ENCODE data around the gene GRAMD4.

The GRAMD4 gene

GRCh38 chr22:46687460-46687859 is 67.3 kb downstream of the GRAMD4 start:
- H3K27ac ChIP-seq (ENCODE audit: low read length): no peak overlapping the region
- peaks cover 28 to 35% of the 10 kb centered on the region in 2 donors for H3K36me3 ChIP-seq (ENCODE audit: control insufficient read depth in 2 of 2, insufficient read depth in 2 of 2, low read length in 2 of 2)
- H3K9ac ChIP-seq (ENCODE audit: low read length in 2 of 2): no peak overlapping the region
- H3K27me3 ChIP-seq (ENCODE audit: control insufficient read depth in 1 of 2, insufficient read depth in 2 of 2, low read length in 2 of 2): no peaks in the 10 kb centered on the region
- peaks cover 2% of the 10 kb centered on the region for H3K4me1 ChIP-seq (ENCODE audit: control insufficient read depth, insufficient read depth, low read length)
- H3K4me3 ChIP-seq (ENCODE audit: low read length in 2 of 2): no peak overlapping the region
- no peaks in the 10 kb centered on the region for H3K9me3 ChIP-seq (ENCODE audit: control insufficient read depth in 2 of 2, low read length in 2 of 2)

- no peak overlapping the region for H3K27ac ChIP-seq (ENCODE audit: low read length)
Observed at GRCh38 chr22:46688949-46689348, 68.8 kb downstream of the GRAMD4 start.

GRCh38 chr22:46690146-46690545 is 70.0 kb downstream of the GRAMD4 start:
- H3K4me1 ChIP-seq (ENCODE audit: control insufficient read depth, insufficient read depth, low read length): peaks cover 2% of the 10 kb centered on the region
- H3K36me3 ChIP-seq (ENCODE audit: control insufficient read depth in 2 of 2, insufficient read depth in 2 of 2, low read length in 2 of 2): peaks cover 46 to 55% of the 10 kb centered on the region in 2 donors
- H3K4me3 ChIP-seq (ENCODE audit: low read length in 2 of 2): no peak overlapping the region
- H3K9me3 ChIP-seq (ENCODE audit: control insufficient read depth in 2 of 2, low read length in 2 of 2): no peaks in the 10 kb centered on the region
- H3K27me3 ChIP-seq (ENCODE audit: control insufficient read depth in 1 of 2, insufficient read depth in 2 of 2, low read length in 2 of 2): no peaks in the 10 kb centered on the region
- H3K9ac ChIP-seq (ENCODE audit: low read length in 2 of 2): no peak overlapping the region
- H3K27ac ChIP-seq (ENCODE audit: low read length): no peak overlapping the region

More at GRCh38 chr22:46688949-46689348, 68.8 kb downstream of the GRAMD4 start:
- Histone ChIP-seq H3K9me3 (ENCODE audit: control insufficient read depth in 2 of 2, low read length in 2 of 2) (no peaks in the 10 kb centered on the region), H3K27me3 (ENCODE audit: control insufficient read depth in 1 of 2, insufficient read depth in 2 of 2, low read length in 2 of 2) (no peaks in the 10 kb centered on the region), H3K4me3 (ENCODE audit: low read length in 2 of 2) (no peak overlapping the region), H3K4me1 (ENCODE audit: control insufficient read depth, insufficient read depth, low read length) (peaks cover 2% of the 10 kb centered on the region), H3K36me3 (ENCODE audit: control insufficient read depth in 2 of 2, insufficient read depth in 2 of 2, low read length in 2 of 2) (peaks cover 38 to 45% of the 10 kb centered on the region in 2 donors), H3K9ac (ENCODE audit: low read length in 2 of 2) (no peak overlapping the region)

- H3K9ac ChIP-seq (ENCODE audit: low read length in 2 of 2): no peak overlapping the region
- H3K27ac ChIP-seq (ENCODE audit: low read length): no peak overlapping the region
- H3K4me3 ChIP-seq (ENCODE audit: low read length in 2 of 2): no peak overlapping the region
- H3K27me3 ChIP-seq (ENCODE audit: control insufficient read depth in 1 of 2, insufficient read depth in 2 of 2, low read length in 2 of 2): no peaks in the 10 kb centered on the region
- peaks cover 2% of the 10 kb centered on the region for H3K4me1 ChIP-seq (ENCODE audit: control insufficient read depth, insufficient read depth, low read length)
- no peaks in the 10 kb centered on the region for H3K9me3 ChIP-seq (ENCODE audit: control insufficient read depth in 2 of 2, low read length in 2 of 2)
- H3K36me3 ChIP-seq (ENCODE audit: control insufficient read depth in 2 of 2, insufficient read depth in 2 of 2, low read length in 2 of 2): peaks cover 51 to 56% of the 10 kb centered on the region in 2 donors
Observed at GRCh38 chr22:46691571-46691970, 71.4 kb downstream of the GRAMD4 start.

- H3K9me3 ChIP-seq (ENCODE audit: control insufficient read depth in 2 of 2, low read length in 2 of 2): no peaks in the 10 kb centered on the region
- no peaks in the 10 kb centered on the region for H3K27me3 ChIP-seq (ENCODE audit: control insufficient read depth in 1 of 2, insufficient read depth in 2 of 2, low read length in 2 of 2)
- peaks cover 54 to 64% of the 10 kb centered on the region in 2 donors for H3K36me3 ChIP-seq (ENCODE audit: control insufficient read depth in 2 of 2, insufficient read depth in 2 of 2, low read length in 2 of 2)
- H3K27ac ChIP-seq (ENCODE audit: low read length): no peak overlapping the region
- no peaks in the 10 kb centered on the region for H3K4me1 ChIP-seq (ENCODE audit: control insufficient read depth, insufficient read depth, low read length)
- no peak overlapping the region for H3K4me3 ChIP-seq (ENCODE audit: low read length in 2 of 2)
- no peak overlapping the region for H3K9ac ChIP-seq (ENCODE audit: low read length in 2 of 2)
Observed at GRCh38 chr22:46693634-46694415, 73.6 kb downstream of the GRAMD4 start.

GRCh38 chr22:46694416-46695170 is 74.4 kb downstream of the GRAMD4 start:
- H3K9me3 ChIP-seq (ENCODE audit: control insufficient read depth in 2 of 2, low read length in 2 of 2): no peaks in the 10 kb centered on the region
- no peaks in the 10 kb centered on the region for H3K4me1 ChIP-seq (ENCODE audit: control insufficient read depth, insufficient read depth, low read length)
- H3K9ac ChIP-seq (ENCODE audit: low read length in 2 of 2): no peak overlapping the region
- H3K4me3 ChIP-seq (ENCODE audit: low read length in 2 of 2): no peak overlapping the region
- no peak overlapping the region for H3K27ac ChIP-seq (ENCODE audit: low read length)
- peaks cover 61 to 69% of the 10 kb centered on the region in 2 donors for H3K36me3 ChIP-seq (ENCODE audit: control insufficient read depth in 2 of 2, insufficient read depth in 2 of 2, low read length in 2 of 2)
- H3K27me3 ChIP-seq (ENCODE audit: control insufficient read depth in 1 of 2, insufficient read depth in 2 of 2, low read length in 2 of 2): no peaks in the 10 kb centered on the region

GRCh38 chr22:46695346-46696228 is 75.4 kb downstream of the GRAMD4 start:
- H3K36me3 ChIP-seq (ENCODE audit: control insufficient read depth in 2 of 2, insufficient read depth in 2 of 2, low read length in 2 of 2): peaks cover 60 to 66% of the 10 kb centered on the region in 2 donors

GRCh38 chr22:46696229-46696518 is 76.0 kb downstream of the GRAMD4 start:
- Histone ChIP-seq H3K4me3 (ENCODE audit: low read length in 2 of 2) (no peak overlapping the region), H3K36me3 (ENCODE audit: control insufficient read depth in 2 of 2, insufficient read depth in 2 of 2, low read length in 2 of 2) (peaks cover 59 to 66% of the 10 kb centered on the region in 2 donors), H3K27me3 (ENCODE audit: control insufficient read depth in 1 of 2, insufficient read depth in 2 of 2, low read length in 2 of 2) (no peaks in the 10 kb centered on the region), H3K4me1 (ENCODE audit: control insufficient read depth, insufficient read depth, low read length) (no peaks in the 10 kb centered on the region), H3K27ac (ENCODE audit: low read length) (no peak overlapping the region), H3K9ac (ENCODE audit: low read length in 2 of 2) (no peak overlapping the region), H3K9me3 (ENCODE audit: control insufficient read depth in 2 of 2, low read length in 2 of 2) (no peaks in the 10 kb centered on the region)

More at GRCh38 chr22:46695346-46696228, 75.4 kb downstream of the GRAMD4 start:
- no peaks in the 10 kb centered on the region for H3K9me3 ChIP-seq (ENCODE audit: control insufficient read depth in 2 of 2, low read length in 2 of 2)
- no peaks in the 10 kb centered on the region for H3K4me1 ChIP-seq (ENCODE audit: control insufficient read depth, insufficient read depth, low read length)
- no peak overlapping the region for H3K4me3 ChIP-seq (ENCODE audit: low read length in 2 of 2)
- no peak overlapping the region for H3K9ac ChIP-seq (ENCODE audit: low read length in 2 of 2)
- no peaks in the 10 kb centered on the region for H3K27me3 ChIP-seq (ENCODE audit: control insufficient read depth in 1 of 2, insufficient read depth in 2 of 2, low read length in 2 of 2)
- no peak overlapping the region for H3K27ac ChIP-seq (ENCODE audit: low read length)

GRCh38 chr22:46696614-46697013 is 76.4 kb downstream of the GRAMD4 start:
- no peaks in the 10 kb centered on the region for H3K27me3 ChIP-seq (ENCODE audit: control insufficient read depth in 1 of 2, insufficient read depth in 2 of 2, low read length in 2 of 2)
- H3K9ac ChIP-seq (ENCODE audit: low read length in 2 of 2): no peak overlapping the region
- H3K9me3 ChIP-seq (ENCODE audit: control insufficient read depth in 2 of 2, low read length in 2 of 2): no peaks in the 10 kb centered on the region
- peaks cover 59 to 68% of the 10 kb centered on the region in 2 donors for H3K36me3 ChIP-seq (ENCODE audit: control insufficient read depth in 2 of 2, insufficient read depth in 2 of 2, low read length in 2 of 2)
- H3K4me3 ChIP-seq (ENCODE audit: low read length in 2 of 2): no peak overlapping the region
- no peaks in the 10 kb centered on the region for H3K4me1 ChIP-seq (ENCODE audit: control insufficient read depth, insufficient read depth, low read length)
- no peak overlapping the region for H3K27ac ChIP-seq (ENCODE audit: low read length)

- H3K4me3 ChIP-seq (ENCODE audit: low read length in 2 of 2): no peak overlapping the region
Observed at GRCh38 chr22:46697811-46698515, 77.8 kb downstream of the GRAMD4 start.

More at GRCh38 chr22:46697811-46698515, 77.8 kb downstream of the GRAMD4 start:
- no peaks in the 10 kb centered on the region for H3K27me3 ChIP-seq (ENCODE audit: control insufficient read depth in 1 of 2, insufficient read depth in 2 of 2, low read length in 2 of 2)
- no peak overlapping the region for H3K27ac ChIP-seq (ENCODE audit: low read length)
- H3K9ac ChIP-seq (ENCODE audit: low read length in 2 of 2): no peak overlapping the region
- H3K4me1 ChIP-seq (ENCODE audit: control insufficient read depth, insufficient read depth, low read length): no peaks in the 10 kb centered on the region
- H3K36me3 ChIP-seq (ENCODE audit: control insufficient read depth in 2 of 2, insufficient read depth in 2 of 2, low read length in 2 of 2): peaks cover 62 to 70% of the 10 kb centered on the region in 2 donors
- no peaks in the 10 kb centered on the region for H3K9me3 ChIP-seq (ENCODE audit: control insufficient read depth in 2 of 2, low read length in 2 of 2)
